Transverse colon (tissue), 4 donors: ENCODE data around the gene CREB3. TPM values are rescaled to one million over a fixed set of nuclear protein-coding genes. Genes with fewer than 3 reads are reported as not detected.
A peak's percentile ranks its signal among the peaks of the same experiment; 100 is the strongest.

ENCODE experiments used
- DNase-seq: peaks from one replicate; pipeline ENCODE4 v3.0.0-alpha.2; 2019
- H3K27ac ChIP-seq, 4 donors: fragments of 200-600 bp; sonication (generic); 2 replicates each; pipeline ENCODE4 v1.5.1; 2016 to 2018; ENCODE audit warnings: inconsistent platforms in 4 of 4
- H3K27me3 ChIP-seq: fragments of 200-600 bp; sonication (generic); 2 replicates; pipeline ENCODE4 v1.5.1; 2017; ENCODE audit warnings: inconsistent platforms
- H3K36me3 ChIP-seq, 4 donors: fragments of 200-600 bp; sonication (generic); 2 replicates each; pipeline ENCODE4 v1.5.1; 2017 to 2019; ENCODE audit warnings: inconsistent platforms in 4 of 4
- H3K4me1 ChIP-seq, 4 donors: fragments of 200-600 bp; sonication (generic); 2 replicates each; pipeline ENCODE4 v1.5.1; 2017 to 2020; ENCODE audit warnings: inconsistent platforms in 4 of 4
- H3K4me3 ChIP-seq, 4 donors: fragments of 200-600 bp; sonication (generic); 1 replicate in 1 of 4; 2 replicates in 3 of 4; pipeline versions ENCODE4 v1.5.1 to v1.6.1; 2017 to 2019; ENCODE audit warnings: inconsistent platforms in 4 of 4
- H3K9me3 ChIP-seq, 2 donors: fragments of 200-600 bp; sonication (generic); 2 replicates each; pipeline ENCODE4 v1.5.1; 2017 to 2019; ENCODE audit warnings: inconsistent platforms in 2 of 2
- EP300 ChIP-seq: sonication (generic); formaldehyde crosslinking; IDR thresholded peaks from one replicate; pipeline ENCODE4 v1.6.1; 2017; ENCODE audit warnings: antibody characterized with exemption, low read depth
- POLR2A ChIP-seq: fragments of 450-650 bp; IDR thresholded peaks from one replicate; pipeline ENCODE4 v1.6.1; 2016; ENCODE audit warnings: antibody characterized with exemption, mild to moderate bottlenecking, moderate library complexity
- POLR2AphosphoS5 ChIP-seq, 3 donors: sonication (generic); formaldehyde crosslinking; IDR thresholded peaks; one replicate each; pipeline ENCODE4 v1.6.1; 2016; ENCODE audit warnings: antibody characterized with exemption in 3 of 3
- WGBS, 2 donors: methylation state at CpG; one replicate each; pipeline ENCODE4 v1.1.5; 2018; ENCODE audit warnings: low coverage in 1 of 2; 5-methylcytosine and 5-hydroxymethylcytosine counted together
- in situ Hi-C, 4 donors: fragments of 200-750 bp; cut with MboI; loops; one replicate each; pipeline versions ENCODE4 v1.15.0 to v1.15.1; 2017; ENCODE audit warnings: low sequenced_read_pairs in 3 of 4, low pct_ligation_motif_present in 1 of 4, low pct_unique_long_range_greater_than_20kb in 1 of 4
- intact Hi-C: fragments of 100-400 bp; cut with DNase I; formaldehyde crosslinking; loops from one replicate; pipeline ENCODE4 v1.15.1; 2023; ENCODE audit warnings: low total_unique reads
- total RNA-seq, 4 donors: library from RNA; depleted of rRNA; stranded (reverse); fragments of >200 nt; gene quantifications; one replicate each; pipeline ENCODE4 v1.1.0, GENCODE V29; 2016
- TF ChIP-seq, protein P1 (sequence below), 5 experiments: fragments of 200-600 bp in 3 of 5; fragments of 450-650 bp in 2 of 5; sonication (generic) in 3 of 5; IDR thresholded peaks; 1 replicate in 2 of 5; 2 replicates in 3 of 5; pipeline ENCODE4 v1.5.1; 2016 to 2017; ENCODE audit warnings: antibody characterized with exemption in 5 of 5, inconsistent platforms in 3 of 5, mild to moderate bottlenecking in 2 of 5, moderate library complexity in 1 of 5

The CREB3 gene, protein sequence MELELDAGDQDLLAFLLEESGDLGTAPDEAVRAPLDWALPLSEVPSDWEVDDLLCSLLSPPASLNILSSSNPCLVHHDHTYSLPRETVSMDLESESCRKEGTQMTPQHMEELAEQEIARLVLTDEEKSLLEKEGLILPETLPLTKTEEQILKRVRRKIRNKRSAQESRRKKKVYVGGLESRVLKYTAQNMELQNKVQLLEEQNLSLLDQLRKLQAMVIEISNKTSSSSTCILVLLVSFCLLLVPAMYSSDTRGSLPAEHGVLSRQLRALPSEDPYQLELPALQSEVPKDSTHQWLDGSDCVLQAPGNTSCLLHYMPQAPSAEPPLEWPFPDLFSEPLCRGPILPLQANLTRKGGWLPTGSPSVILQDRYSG
- 10 to 100 TPM; 22.4 to 69.7 (median 45.5) TPM for total RNA-seq

GRCh38 chr9:35732185-35732799 is at the start of gene CREB3, which contains the start of gene TLN1:
CREB3 (plus strand) TSS chr9:35732666; CDS start chr9:35732773, 107 bp downstream.
TLN1 (minus strand) TSS chr9:35732195; CDS start chr9:35725694, 6,501 bp downstream.
- in situ Hi-C loops (loop anchor here in 1 of 4 donors (10.0 kb wide), 1 partner anchor 83 kb away; the partner anchor contains the start of genes HINT2 and SPAG8), intact Hi-C loops (no loop called here)
- WGBS, 2 donors = 1% methylated on average over 48 of the region's 49 CpGs; no CpG with 5 or more reads in 1 of the 2 donors

GRCh38 chr9:35683323-35683722 is 49.1 kb upstream of the CREB3 start:
- Histone ChIP-seq H3K4me3 (no peak overlapping the region), H3K36me3 (peaks cover 0 to 6% (median 0%) of the 10 kb centered on the region in 4 donors), H3K27me3 (no peaks in the 10 kb centered on the region), H3K27ac (peak overlapping the region; percentile 28 to 95 (median 92)), H3K9me3 (no peaks in the 10 kb centered on the region), H3K4me1 (peaks cover 0 to 11% (median 0%) of the 10 kb centered on the region in 4 donors)
- intact Hi-C loops (no loop called here), in situ Hi-C loops (loop anchor here in 1 of 4 donors (25.0 kb wide), 1 partner anchor 696 kb away; the partner anchor contains the start of gene DNAJB5)
- 46 to 69% methylated on average over 2 of the region's 2 CpGs for WGBS, 2 donors
- DNase-seq = no peak
- TF ChIP-seq, protein P1, sequence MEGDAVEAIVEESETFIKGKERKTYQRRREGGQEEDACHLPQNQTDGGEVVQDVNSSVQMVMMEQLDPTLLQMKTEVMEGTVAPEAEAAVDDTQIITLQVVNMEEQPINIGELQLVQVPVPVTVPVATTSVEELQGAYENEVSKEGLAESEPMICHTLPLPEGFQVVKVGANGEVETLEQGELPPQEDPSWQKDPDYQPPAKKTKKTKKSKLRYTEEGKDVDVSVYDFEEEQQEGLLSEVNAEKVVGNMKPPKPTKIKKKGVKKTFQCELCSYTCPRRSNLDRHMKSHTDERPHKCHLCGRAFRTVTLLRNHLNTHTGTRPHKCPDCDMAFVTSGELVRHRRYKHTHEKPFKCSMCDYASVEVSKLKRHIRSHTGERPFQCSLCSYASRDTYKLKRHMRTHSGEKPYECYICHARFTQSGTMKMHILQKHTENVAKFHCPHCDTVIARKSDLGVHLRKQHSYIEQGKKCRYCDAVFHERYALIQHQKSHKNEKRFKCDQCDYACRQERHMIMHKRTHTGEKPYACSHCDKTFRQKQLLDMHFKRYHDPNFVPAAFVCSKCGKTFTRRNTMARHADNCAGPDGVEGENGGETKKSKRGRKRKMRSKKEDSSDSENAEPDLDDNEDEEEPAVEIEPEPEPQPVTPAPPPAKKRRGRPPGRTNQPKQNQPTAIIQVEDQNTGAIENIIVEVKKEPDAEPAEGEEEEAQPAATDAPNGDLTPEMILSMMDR (IDR thresholded peaks at IDR 0.05) = no peak
- TF ChIP-seq POLR2A (no peak), EP300 (no peak), POLR2AphosphoS5 (IDR thresholded peaks at IDR 0.05) (no peak)

More at GRCh38 chr9:35732185-35732799, at the start of gene CREB3, which contains the start of gene TLN1:
- H3K9me3 ChIP-seq = no peaks in the 10 kb centered on the region
- peak within 1 kb of the TSS; percentile 67 to 87 (median 78) for H3K4me3 ChIP-seq
- H3K27me3 ChIP-seq = no peaks in the 10 kb centered on the region
- DNase-seq = peak; percentile 99
- no peak for TF ChIP-seq EP300
- peak; percentile 81 for TF ChIP-seq POLR2A
- TF ChIP-seq, protein P1 (IDR thresholded peaks at IDR 0.05) = no peak
- TF ChIP-seq POLR2AphosphoS5 (IDR thresholded peaks at IDR 0.05) = peak; percentile 55 to 91 (median 91)
- H3K4me1 ChIP-seq = peaks cover 36 to 67% (median 56%) of the 10 kb centered on the region in 4 donors
- H3K36me3 ChIP-seq = peaks cover 0 to 25% (median 12%) of the 10 kb centered on the region in 4 donors
- H3K27ac ChIP-seq = peak within 1 kb of the TSS; percentile 94 to 98 (median 97)

DNA sequence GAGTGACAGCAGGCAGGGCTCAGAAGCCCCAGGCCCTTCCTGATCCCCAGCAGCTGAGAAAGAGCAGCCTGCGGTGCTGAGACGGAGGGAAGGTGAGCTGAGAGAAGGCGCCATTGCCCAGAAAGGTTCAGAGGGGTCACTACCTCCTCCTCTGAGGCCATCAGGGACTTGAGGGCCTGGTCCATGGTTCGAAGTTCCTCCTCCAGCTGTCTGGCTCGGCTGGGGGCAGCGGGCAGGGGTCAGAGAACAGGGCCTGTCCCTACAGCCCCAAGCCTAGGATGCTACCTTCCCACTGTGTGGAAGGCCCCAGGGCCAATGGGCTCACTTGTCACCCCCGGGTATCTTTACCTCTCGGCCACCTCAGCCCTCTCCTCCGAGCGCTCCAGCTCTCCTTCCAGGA is 47.5 kb upstream of the CREB3 start:
- intact Hi-C loops = no loop called here
- WGBS, 2 donors = 89 to 100% methylated on average over 2 to 10 of the region's 10 CpGs

More for the DNA sequence above, 47.5 kb upstream of the CREB3 start:
- Histone ChIP-seq H3K27me3 (no peaks in the 10 kb centered on the region), H3K27ac (peak overlapping the region; percentile 39 to 95 (median 92)), H3K9me3 (no peaks in the 10 kb centered on the region), H3K4me3 (peak overlapping the region in 2 of 4 donors; percentile 11 to 75), H3K4me1 (peaks cover 0 to 16% (median under 1%) of the 10 kb centered on the region in 4 donors), H3K36me3 (peaks cover 0 to 6% (median 0%) of the 10 kb centered on the region in 4 donors)
- in situ Hi-C loops = loop anchor here in 1 of 4 donors (25.0 kb wide), 1 partner anchor 698 kb away; the partner anchor contains the start of gene DNAJB5
- no peak for DNase-seq
- TF ChIP-seq EP300 (no peak), POLR2A (no peak), POLR2AphosphoS5 (IDR thresholded peaks at IDR 0.05) (no peak)
- TF ChIP-seq, protein P1 (IDR thresholded peaks at IDR 0.05) = no peak
